ENCODE results near the gene TMEM223. TPM values are rescaled to one million over a fixed set of nuclear protein-coding genes. Genes with fewer than 3 reads are reported as not detected.

The TMEM223 gene
- polyA plus RNA-seq, 1 donor (not counting 4 experiments of a cell fraction or from before 2014, with no cell fraction given), result 11.0 TPM

- Histone ChIP-seq H3K27ac (ENCODE audit: control insufficient read depth, insufficient read depth, low read length) (peak within 1 kb of the TSS; percentile 80), H3K79me2 (ENCODE audit: control insufficient read depth, insufficient read depth, low read length) (peaks cover 22% of the 10 kb centered on the region), H3K9me1 (ENCODE audit: control insufficient read depth, extremely low read depth, insufficient read depth, low read length) (no peaks in the 10 kb centered on the region), H3K4me2 (ENCODE audit: control insufficient read depth, extremely low read depth, insufficient read depth, low read depth, low read length) (peak within 1 kb of the TSS; percentile 99), H2AFZ (ENCODE audit: control insufficient read depth, low read length) (peak within 1 kb of the TSS; percentile 91), H3K4me3 (ENCODE audit: control insufficient read depth in 2 of 3, extremely low read depth in 1 of 3, insufficient read depth in 2 of 3, low read depth in 1 of 3, low read length in 3 of 3) (peak within 1 kb of the TSS; percentile 66 to 99 (median 99)), H3K9me3 (ENCODE audit: control insufficient read depth, low read depth, low read length) (no peaks in the 10 kb centered on the region), H3K4me1 (ENCODE audit: control insufficient read depth, extremely low read depth, insufficient read depth, low read length) (peaks cover 20% of the 10 kb centered on the region), H3K9ac (ENCODE audit: control insufficient read depth, extremely low read depth, insufficient read depth, low read length) (peak within 1 kb of the TSS; percentile 96), H3K27me3 (ENCODE audit: control insufficient read depth, extremely low read depth, insufficient read depth, low read length) (no peaks in the 10 kb centered on the region), H4K20me1 (ENCODE audit: control insufficient read depth, extremely low read depth, insufficient read depth, low read length) (peaks cover 6% of the 10 kb centered on the region), H3K36me3 (ENCODE audit: control insufficient read depth in 2 of 2, extremely low read depth in 1 of 2, insufficient read depth in 2 of 2, low read length in 2 of 2) (peaks cover 16 to 32% of the 10 kb centered on the region in 2 experiments)
- TF ChIP-seq EZH2 (IDR thresholded peaks at IDR 0.05; ENCODE audit: low read length) (no peak), CTCF (optimal IDR thresholded peaks at IDR 0.05 in 1 of 3, IDR thresholded peaks at IDR 0.05 in 1 of 3, conservative IDR thresholded peaks at IDR 0.05 in 1 of 3; ENCODE audit: extremely low read depth in 1 of 3, insufficient read depth in 2 of 3, low read length in 3 of 3) (peak in 2 of 3 experiments; percentile 12 to 17)
- DNase-seq (ENCODE audit: low read depth, low spot score), result peak; percentile 87
- FAIRE-seq, result no peak
- dilution Hi-C loops (cut with MboI; ENCODE audit: extremely low pct_ligation_motif_present, low sequenced_read_pairs), result no loop called here
These were observed 13.5 kb upstream of the TMEM223 start, which contains the start of gene NXF1 for GRCh38 chr11:62805076-62805892. Gene NXF1, minus strand, starts transcription at chr11:62805440. Its CDS starts 84 bp downstream, at chr11:62805356.

GRCh38 chr11:62804310-62805075, 12.7 kb upstream of the TMEM223 start:
- H3K27ac ChIP-seq (ENCODE audit: control insufficient read depth, insufficient read depth, low read length), result peak overlapping the region; percentile 80
- no peaks in the 10 kb centered on the region for H3K27me3 ChIP-seq (ENCODE audit: control insufficient read depth, extremely low read depth, insufficient read depth, low read length)
- H3K9me3 ChIP-seq (ENCODE audit: control insufficient read depth, low read depth, low read length), result no peaks in the 10 kb centered on the region
- peak overlapping the region; percentile 96 for H3K9ac ChIP-seq (ENCODE audit: control insufficient read depth, extremely low read depth, insufficient read depth, low read length)
- no peak overlapping the region for H2AFZ ChIP-seq (ENCODE audit: control insufficient read depth, low read length)
- dilution Hi-C loops (cut with MboI; ENCODE audit: extremely low pct_ligation_motif_present, low sequenced_read_pairs), result no loop called here
- peak overlapping the region; percentile 99 for H3K4me2 ChIP-seq (ENCODE audit: control insufficient read depth, extremely low read depth, insufficient read depth, low read depth, low read length)
- DNase-seq (ENCODE audit: low read depth, low spot score), result no peak
- FAIRE-seq, result no peak
- peaks cover 24 to 39% of the 10 kb centered on the region in 2 experiments for H3K36me3 ChIP-seq (ENCODE audit: control insufficient read depth in 2 of 2, extremely low read depth in 1 of 2, insufficient read depth in 2 of 2, low read length in 2 of 2)
- peaks cover 20% of the 10 kb centered on the region for H3K4me1 ChIP-seq (ENCODE audit: control insufficient read depth, extremely low read depth, insufficient read depth, low read length)
- TF ChIP-seq CTCF (optimal IDR thresholded peaks at IDR 0.05 in 1 of 3, IDR thresholded peaks at IDR 0.05 in 1 of 3, conservative IDR thresholded peaks at IDR 0.05 in 1 of 3; ENCODE audit: extremely low read depth in 1 of 3, insufficient read depth in 2 of 3, low read length in 3 of 3) (no peak), EZH2 (IDR thresholded peaks at IDR 0.05; ENCODE audit: low read length) (no peak)
- H3K9me1 ChIP-seq (ENCODE audit: control insufficient read depth, extremely low read depth, insufficient read depth, low read length), result no peaks in the 10 kb centered on the region
- peak overlapping the region; percentile 66 to 99 (median 99) for H3K4me3 ChIP-seq (ENCODE audit: control insufficient read depth in 2 of 3, extremely low read depth in 1 of 3, insufficient read depth in 2 of 3, low read depth in 1 of 3, low read length in 3 of 3)
- H4K20me1 ChIP-seq (ENCODE audit: control insufficient read depth, extremely low read depth, insufficient read depth, low read length), result peaks cover 6% of the 10 kb centered on the region
- peaks cover 22% of the 10 kb centered on the region for H3K79me2 ChIP-seq (ENCODE audit: control insufficient read depth, insufficient read depth, low read length)
